ENCODE data around the gene WDR36. TPM values are rescaled to one million over a fixed set of nuclear protein-coding genes. Genes with fewer than 3 reads are reported as not detected.

WDR36 gene
- total and polyA plus RNA-seq, 7 experiments from 2014 or later, result 24.4 to 37.4 (median 29.7) TPM

GRCh38 chr5:111124793-111125192 lies 32.6 kb downstream of the WDR36 start:
- H3K27ac ChIP-seq (ENCODE audit: low read depth, low read length), result no peak overlapping the region
- intact Hi-C loops (cut with micrococcal nuclease), result no loop called here
- no peak for ATAC-seq

GRCh38 chr5:111126896-111127295 lies 34.7 kb downstream of the WDR36 start:
- POLR2A ChIA-PET, result no interaction called here
- H3K4me3 Mint-ChIP-seq, result no peak overlapping the region
- Histone ChIP-seq H3K4me1 (ENCODE audit: control insufficient read depth in 2 of 2, insufficient read depth in 2 of 2, low read length in 2 of 2) (no peaks in the 10 kb centered on the region), H3K9me3 (ENCODE audit: control insufficient read depth in 2 of 3, low read length in 3 of 3) (no peaks in the 10 kb centered on the region), H3K4me3 (ENCODE audit: low read length) (no peak overlapping the region), H3K36me3 (ENCODE audit: control insufficient read depth in 2 of 3, insufficient read depth in 3 of 3, low read length in 3 of 3) (peaks cover 6 to 32% (median 12%) of the 10 kb centered on the region in 3 experiments), H3K27me3 (ENCODE audit: control insufficient read depth in 2 of 2, insufficient read depth in 2 of 2, low read length in 2 of 2) (no peaks in the 10 kb centered on the region), H3K27ac (ENCODE audit: low read depth, low read length) (no peak overlapping the region)
- intact Hi-C loops (cut with micrococcal nuclease), result no loop called here
- no peak overlapping the region for H3K27ac Mint-ChIP-seq
- H3K9me3 Mint-ChIP-seq, result no peaks in the 10 kb centered on the region
- DNase-seq (no peak), ATAC-seq (no peak)
- H3K27me3 Mint-ChIP-seq, result no peaks in the 10 kb centered on the region
- no peaks in the 10 kb centered on the region for H3K4me1 Mint-ChIP-seq
- CTCF ChIA-PET, result no interaction called here
- H3K36me3 Mint-ChIP-seq, result peaks cover 5 to 41% (median 20%) of the 10 kb centered on the region in 5 donors

More at GRCh38 chr5:111124793-111125192, 32.6 kb downstream of the WDR36 start:
- Histone ChIP-seq H3K4me1 (ENCODE audit: control insufficient read depth in 2 of 2, insufficient read depth in 2 of 2, low read length in 2 of 2) (no peaks in the 10 kb centered on the region), H3K9me3 (ENCODE audit: control insufficient read depth in 2 of 3, low read length in 3 of 3) (no peaks in the 10 kb centered on the region), H3K36me3 (ENCODE audit: control insufficient read depth in 2 of 3, insufficient read depth in 3 of 3, low read length in 3 of 3) (peaks cover 18 to 52% (median 27%) of the 10 kb centered on the region in 3 experiments), H3K4me3 (ENCODE audit: low read length) (no peak overlapping the region), H3K27me3 (ENCODE audit: control insufficient read depth in 2 of 2, insufficient read depth in 2 of 2, low read length in 2 of 2) (no peaks in the 10 kb centered on the region)
- Mint-ChIP-seq H3K4me1 (no peaks in the 10 kb centered on the region), H3K36me3 (peaks cover 9 to 54% (median 29%) of the 10 kb centered on the region in 5 donors), H3K9me3 (no peaks in the 10 kb centered on the region), H3K4me3 (no peak overlapping the region), H3K27ac (no peak overlapping the region), H3K27me3 (no peaks in the 10 kb centered on the region)
- CTCF ChIA-PET, result no interaction called here
- DNase-seq, result no peak
- POLR2A ChIA-PET, result no interaction called here

GRCh38 chr5:111127453-111128195 lies 35.5 kb downstream of the WDR36 start:
- no peaks in the 10 kb centered on the region for H3K9me3 Mint-ChIP-seq
- POLR2A ChIA-PET, result no interaction called here
- peaks cover 6 to 25% (median 8%) of the 10 kb centered on the region in 3 experiments for H3K36me3 ChIP-seq (ENCODE audit: control insufficient read depth in 2 of 3, insufficient read depth in 3 of 3, low read length in 3 of 3)
- peaks cover 5 to 39% (median 18%) of the 10 kb centered on the region in 5 donors for H3K36me3 Mint-ChIP-seq
- H3K27me3 ChIP-seq (ENCODE audit: control insufficient read depth in 2 of 2, insufficient read depth in 2 of 2, low read length in 2 of 2), result no peaks in the 10 kb centered on the region
- H3K27ac Mint-ChIP-seq, result peak overlapping the region in 1 of 9 donors; percentile 22
- no peak overlapping the region for H3K4me3 Mint-ChIP-seq
- ATAC-seq, result no peak
- H3K27ac ChIP-seq (ENCODE audit: low read depth, low read length), result no peak overlapping the region
- no peaks in the 10 kb centered on the region for H3K27me3 Mint-ChIP-seq
- H3K9me3 ChIP-seq (ENCODE audit: control insufficient read depth in 2 of 3, low read length in 3 of 3), result no peaks in the 10 kb centered on the region
- H3K4me1 Mint-ChIP-seq, result peaks cover 0 to 6% (median 1%) of the 10 kb centered on the region in 7 donors
- no peaks in the 10 kb centered on the region for H3K4me1 ChIP-seq (ENCODE audit: control insufficient read depth in 2 of 2, insufficient read depth in 2 of 2, low read length in 2 of 2)
- DNase-seq, result no peak
- intact Hi-C loops (cut with micrococcal nuclease), result no loop called here
- H3K4me3 ChIP-seq (ENCODE audit: low read length), result no peak overlapping the region
- CTCF ChIA-PET, result no interaction called here

DNA sequence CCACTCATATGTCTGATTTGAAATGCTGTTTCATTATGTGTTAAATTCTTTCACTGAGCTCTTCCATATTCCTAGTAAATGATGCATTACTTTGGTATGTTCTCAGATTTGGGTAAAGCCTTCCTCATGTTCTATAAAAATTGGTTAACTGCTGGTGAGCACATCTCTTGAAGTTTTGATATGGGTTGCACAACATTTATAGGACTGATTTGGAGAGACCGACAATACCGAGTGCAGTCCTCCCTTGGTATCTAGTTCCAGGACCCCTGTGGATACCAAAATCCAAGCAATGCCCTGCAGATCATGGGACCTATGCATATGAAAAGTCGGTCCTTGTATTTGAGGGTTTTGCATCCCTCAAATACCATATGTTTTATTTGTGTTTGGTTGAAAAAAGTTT lies 37.8 kb downstream of the WDR36 start:
- intact Hi-C loops (cut with micrococcal nuclease), result loop anchor here in 1 of 2 donors (5.0 kb wide), 1 partner anchor 1272 kb away; no protein-coding TSS in a partner anchor
- no peak for DNase-seq

GRCh38 chr5:111131356-111131755 lies 39.2 kb downstream of the WDR36 start:
- peak overlapping the region in 1 of 9 donors; percentile 9 for H3K27ac Mint-ChIP-seq
- CTCF ChIA-PET, result no interaction called here

More for the DNA sequence above, 37.8 kb downstream of the WDR36 start:
- ChIA-PET POLR2A (no interaction called here), CTCF (no interaction called here)
- Mint-ChIP-seq H3K9me3 (no peaks in the 10 kb centered on the region), H3K4me3 (no peak overlapping the region), H3K4me1 (peaks cover 0 to 6% (median 1%) of the 10 kb centered on the region in 7 donors), H3K27ac (peak overlapping the region in 1 of 9 donors; percentile 46), H3K36me3 (peaks cover 5 to 27% (median 13%) of the 10 kb centered on the region in 5 donors), H3K27me3 (no peaks in the 10 kb centered on the region)
- no peaks in the 10 kb centered on the region for H3K27me3 ChIP-seq (ENCODE audit: control insufficient read depth in 2 of 2, insufficient read depth in 2 of 2, low read length in 2 of 2)
- H3K36me3 ChIP-seq (ENCODE audit: control insufficient read depth in 2 of 3, insufficient read depth in 3 of 3, low read length in 3 of 3), result peaks cover 0 to 19% (median 3%) of the 10 kb centered on the region in 3 experiments
- H3K27ac ChIP-seq (ENCODE audit: low read depth, low read length), result no peak overlapping the region
- H3K9me3 ChIP-seq (ENCODE audit: control insufficient read depth in 2 of 3, low read length in 3 of 3), result no peaks in the 10 kb centered on the region
- H3K4me3 ChIP-seq (ENCODE audit: low read length), result no peak overlapping the region
- H3K4me1 ChIP-seq (ENCODE audit: control insufficient read depth in 2 of 2, insufficient read depth in 2 of 2, low read length in 2 of 2), result no peaks in the 10 kb centered on the region
- ATAC-seq, result no peak

DNA sequence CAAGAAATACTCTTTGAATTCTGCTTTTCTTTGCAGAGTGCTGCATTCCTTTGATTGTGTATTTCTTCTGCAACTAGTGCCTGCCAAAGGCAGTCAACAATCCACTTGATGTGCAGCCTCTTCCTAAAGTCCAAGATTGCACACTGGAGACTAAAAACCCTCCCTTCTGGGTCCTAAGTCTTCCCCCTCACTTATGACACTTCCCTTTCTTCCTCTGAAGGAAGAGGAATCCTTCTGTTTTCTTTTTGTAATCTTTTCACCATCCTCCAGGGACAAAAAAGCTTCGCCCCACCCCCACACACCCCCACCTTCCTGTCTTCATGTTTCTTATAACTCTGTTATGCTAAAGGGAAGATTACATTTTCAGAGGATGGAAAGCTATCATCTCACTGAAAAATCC lies 39.9 kb downstream of the WDR36 start:
- no peak overlapping the region for H3K4me3 Mint-ChIP-seq
- H3K4me1 ChIP-seq (ENCODE audit: control insufficient read depth in 2 of 2, insufficient read depth in 2 of 2, low read length in 2 of 2), result no peaks in the 10 kb centered on the region
- ChIA-PET POLR2A (no interaction called here), CTCF (no interaction called here)
- H3K27me3 ChIP-seq (ENCODE audit: control insufficient read depth in 2 of 2, insufficient read depth in 2 of 2, low read length in 2 of 2), result no peaks in the 10 kb centered on the region
- no peak for DNase-seq
- intact Hi-C loops (cut with micrococcal nuclease), result loop anchor here in 1 of 2 donors (5.0 kb wide), 1 partner anchor 1270 kb away; no protein-coding TSS in a partner anchor
- ATAC-seq, result no peak
- H3K27ac Mint-ChIP-seq, result no peak overlapping the region
- no peaks in the 10 kb centered on the region for H3K9me3 ChIP-seq (ENCODE audit: control insufficient read depth in 2 of 3, low read length in 3 of 3)
- H3K4me3 ChIP-seq (ENCODE audit: low read length), result no peak overlapping the region
- peaks cover 0 to 4% (median 0%) of the 10 kb centered on the region in 3 experiments for H3K36me3 ChIP-seq (ENCODE audit: control insufficient read depth in 2 of 3, insufficient read depth in 3 of 3, low read length in 3 of 3)
- H3K9me3 Mint-ChIP-seq, result no peaks in the 10 kb centered on the region
- H3K27me3 Mint-ChIP-seq, result peaks cover 0 to 5% (median 0%) of the 10 kb centered on the region in 5 donors
- no peak overlapping the region for H3K27ac ChIP-seq (ENCODE audit: low read depth, low read length)
- H3K36me3 Mint-ChIP-seq, result peaks cover 0 to 16% (median 7%) of the 10 kb centered on the region in 5 donors
- H3K4me1 Mint-ChIP-seq, result peaks cover 0 to 6% (median 1%) of the 10 kb centered on the region in 7 donors

More at GRCh38 chr5:111131356-111131755, 39.2 kb downstream of the WDR36 start:
- no peak overlapping the region for H3K4me3 ChIP-seq (ENCODE audit: low read length)
- H3K36me3 ChIP-seq (ENCODE audit: control insufficient read depth in 2 of 3, insufficient read depth in 3 of 3, low read length in 3 of 3), result peaks cover 0 to 10% (median 0%) of the 10 kb centered on the region in 3 experiments
- POLR2A ChIA-PET, result no interaction called here
- Mint-ChIP-seq H3K4me1 (peaks cover 0 to 6% (median 1%) of the 10 kb centered on the region in 7 donors), H3K4me3 (no peak overlapping the region), H3K27me3 (peaks cover 0 to 5% (median 0%) of the 10 kb centered on the region in 5 donors), H3K9me3 (no peaks in the 10 kb centered on the region), H3K36me3 (peaks cover under 1 to 22% (median 9%) of the 10 kb centered on the region in 5 donors)
- no peak for DNase-seq
- no peaks in the 10 kb centered on the region for H3K9me3 ChIP-seq (ENCODE audit: control insufficient read depth in 2 of 3, low read length in 3 of 3)
- H3K27me3 ChIP-seq (ENCODE audit: control insufficient read depth in 2 of 2, insufficient read depth in 2 of 2, low read length in 2 of 2), result no peaks in the 10 kb centered on the region
- H3K4me1 ChIP-seq (ENCODE audit: control insufficient read depth in 2 of 2, insufficient read depth in 2 of 2, low read length in 2 of 2), result no peaks in the 10 kb centered on the region
- no peak for ATAC-seq
- intact Hi-C loops (cut with micrococcal nuclease), result loop anchor here in 1 of 2 donors (5.0 kb wide), 1 partner anchor 1271 kb away; no protein-coding TSS in a partner anchor
- no peak overlapping the region for H3K27ac ChIP-seq (ENCODE audit: low read depth, low read length)
